Measurements from ENCODE around the gene BCR.

DNA sequence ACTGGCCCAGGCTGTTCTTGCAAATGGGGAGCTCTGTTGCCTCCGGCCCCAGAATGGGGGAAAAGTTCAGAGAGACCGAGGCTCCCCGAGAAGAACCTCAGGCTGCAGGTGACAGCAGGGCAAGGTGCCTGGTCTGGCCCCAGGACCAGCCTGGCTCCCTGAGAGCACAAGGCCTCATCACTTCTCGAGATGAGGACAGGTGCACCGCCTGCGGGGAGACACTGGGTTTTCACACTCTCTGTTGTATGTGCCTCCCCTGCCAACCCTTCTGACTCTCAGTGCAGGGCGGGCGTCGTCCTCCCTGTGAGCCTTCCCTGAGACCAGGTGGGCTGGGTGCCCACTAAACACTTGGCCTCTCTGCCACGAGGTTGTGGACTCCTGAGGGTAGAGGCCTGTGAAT, 102.2 kb downstream of the BCR start:
- TF ChIP-seq, protein P1, sequence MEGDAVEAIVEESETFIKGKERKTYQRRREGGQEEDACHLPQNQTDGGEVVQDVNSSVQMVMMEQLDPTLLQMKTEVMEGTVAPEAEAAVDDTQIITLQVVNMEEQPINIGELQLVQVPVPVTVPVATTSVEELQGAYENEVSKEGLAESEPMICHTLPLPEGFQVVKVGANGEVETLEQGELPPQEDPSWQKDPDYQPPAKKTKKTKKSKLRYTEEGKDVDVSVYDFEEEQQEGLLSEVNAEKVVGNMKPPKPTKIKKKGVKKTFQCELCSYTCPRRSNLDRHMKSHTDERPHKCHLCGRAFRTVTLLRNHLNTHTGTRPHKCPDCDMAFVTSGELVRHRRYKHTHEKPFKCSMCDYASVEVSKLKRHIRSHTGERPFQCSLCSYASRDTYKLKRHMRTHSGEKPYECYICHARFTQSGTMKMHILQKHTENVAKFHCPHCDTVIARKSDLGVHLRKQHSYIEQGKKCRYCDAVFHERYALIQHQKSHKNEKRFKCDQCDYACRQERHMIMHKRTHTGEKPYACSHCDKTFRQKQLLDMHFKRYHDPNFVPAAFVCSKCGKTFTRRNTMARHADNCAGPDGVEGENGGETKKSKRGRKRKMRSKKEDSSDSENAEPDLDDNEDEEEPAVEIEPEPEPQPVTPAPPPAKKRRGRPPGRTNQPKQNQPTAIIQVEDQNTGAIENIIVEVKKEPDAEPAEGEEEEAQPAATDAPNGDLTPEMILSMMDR (IDR thresholded peaks at IDR 0.05): no peak
- TF ChIP-seq EZH2 (IDR thresholded peaks at IDR 0.05; ENCODE audit: borderline replicate concordance, insufficient read depth, low read depth, low read length, poor library complexity, severe bottlenecking): no peak

Data from B cell (primary cell).